IPS-18a (cell line): ENCODE measurements around the gene ABCA13.

Source experiments
- H3K27ac ChIP-seq: one replicate; pipeline ENCODE4 v1.5.1; 2013; ENCODE audit warnings: low read length
- H3K27me3 ChIP-seq: one replicate; pipeline ENCODE4 v1.6.1; 2013; ENCODE audit warnings: mild to moderate bottlenecking, low read length; ENCODE audit not compliant: control insufficient read depth, insufficient read depth
- H3K36me3 ChIP-seq: one replicate; pipeline ENCODE4 v1.6.1; 2013; ENCODE audit warnings: low read depth, low read length; ENCODE audit not compliant: control insufficient read depth
- H3K4me1 ChIP-seq: one replicate; pipeline ENCODE4 v1.6.1; 2013; ENCODE audit warnings: low read depth, low read length; ENCODE audit not compliant: control insufficient read depth
- H3K4me3 ChIP-seq: one replicate; pipeline ENCODE4 v1.5.1; 2013; ENCODE audit warnings: low read length
- H3K9ac ChIP-seq: one replicate; pipeline ENCODE4 v1.6.1; 2013; ENCODE audit warnings: mild to moderate bottlenecking, low read length, moderate library complexity
- H3K9me3 ChIP-seq: one replicate; pipeline ENCODE4 v1.6.1; 2013; ENCODE audit warnings: low read depth, low read length; ENCODE audit not compliant: control insufficient read depth

Gene ABCA13

GRCh38 chr7:48388911-48389310, 217.7 kb downstream of the ABCA13 start:
- no peaks in the 10 kb centered on the region for H3K4me1 ChIP-seq
- H3K27ac ChIP-seq = no peak overlapping the region
- H3K4me3 ChIP-seq = no peak overlapping the region
- no peaks in the 10 kb centered on the region for H3K36me3 ChIP-seq
- H3K27me3 ChIP-seq = no peaks in the 10 kb centered on the region
- no peaks in the 10 kb centered on the region for H3K9me3 ChIP-seq
- no peak overlapping the region for H3K9ac ChIP-seq

GRCh38 chr7:48389977-48390376, 218.7 kb downstream of the ABCA13 start:
- Histone ChIP-seq H3K9me3 (no peaks in the 10 kb centered on the region), H3K36me3 (no peaks in the 10 kb centered on the region), H3K4me3 (no peak overlapping the region), H3K27me3 (no peaks in the 10 kb centered on the region), H3K4me1 (no peaks in the 10 kb centered on the region), H3K9ac (no peak overlapping the region), H3K27ac (no peak overlapping the region)

GRCh38 chr7:48390388-48391327, 219.4 kb downstream of the ABCA13 start:
- H3K4me1 ChIP-seq = no peaks in the 10 kb centered on the region
- H3K27ac ChIP-seq = no peak overlapping the region
- no peaks in the 10 kb centered on the region for H3K36me3 ChIP-seq
- H3K9me3 ChIP-seq = no peaks in the 10 kb centered on the region
- no peak overlapping the region for H3K9ac ChIP-seq
- H3K4me3 ChIP-seq = no peak overlapping the region
- H3K27me3 ChIP-seq = no peaks in the 10 kb centered on the region

GRCh38 chr7:48398191-48398590, 226.9 kb downstream of the ABCA13 start:
- H3K9ac ChIP-seq = no peak overlapping the region
- no peaks in the 10 kb centered on the region for H3K4me1 ChIP-seq
- no peak overlapping the region for H3K4me3 ChIP-seq
- H3K36me3 ChIP-seq = no peaks in the 10 kb centered on the region
- no peak overlapping the region for H3K27ac ChIP-seq
- no peaks in the 10 kb centered on the region for H3K9me3 ChIP-seq
- no peaks in the 10 kb centered on the region for H3K27me3 ChIP-seq

- Histone ChIP-seq H3K36me3 (no peaks in the 10 kb centered on the region), H3K9me3 (no peaks in the 10 kb centered on the region), H3K27ac (no peak overlapping the region), H3K4me3 (no peak overlapping the region), H3K9ac (no peak overlapping the region), H3K27me3 (no peaks in the 10 kb centered on the region), H3K4me1 (no peaks in the 10 kb centered on the region)
These were observed 231.5 kb downstream of the ABCA13 start for GRCh38 chr7:48402721-48403120.

- Histone ChIP-seq H3K27ac (no peak overlapping the region), H3K9me3 (no peaks in the 10 kb centered on the region), H3K4me3 (no peak overlapping the region), H3K4me1 (no peaks in the 10 kb centered on the region), H3K36me3 (no peaks in the 10 kb centered on the region), H3K27me3 (no peaks in the 10 kb centered on the region), H3K9ac (no peak overlapping the region)
These were observed 237.5 kb downstream of the ABCA13 start for GRCh38 chr7:48408731-48409130.

GRCh38 chr7:48411619-48412018, 240.4 kb downstream of the ABCA13 start:
- Histone ChIP-seq H3K9ac (no peak overlapping the region), H3K36me3 (no peaks in the 10 kb centered on the region), H3K4me3 (no peak overlapping the region), H3K27me3 (no peaks in the 10 kb centered on the region), H3K9me3 (no peaks in the 10 kb centered on the region), H3K4me1 (no peaks in the 10 kb centered on the region), H3K27ac (no peak overlapping the region)

GRCh38 chr7:48414011-48414732, 242.9 kb downstream of the ABCA13 start:
- H3K9ac ChIP-seq = no peak overlapping the region
- H3K27ac ChIP-seq = no peak overlapping the region
- H3K4me3 ChIP-seq = no peak overlapping the region
- H3K36me3 ChIP-seq = no peaks in the 10 kb centered on the region
- no peaks in the 10 kb centered on the region for H3K27me3 ChIP-seq
- H3K4me1 ChIP-seq = no peaks in the 10 kb centered on the region
- H3K9me3 ChIP-seq = no peaks in the 10 kb centered on the region

GRCh38 chr7:48416327-48416908, 245.2 kb downstream of the ABCA13 start:
- Histone ChIP-seq H3K9me3 (no peaks in the 10 kb centered on the region), H3K4me1 (no peaks in the 10 kb centered on the region), H3K27ac (no peak overlapping the region), H3K4me3 (no peak overlapping the region), H3K27me3 (no peaks in the 10 kb centered on the region), H3K36me3 (no peaks in the 10 kb centered on the region), H3K9ac (no peak overlapping the region)

GRCh38 chr7:48419401-48419800, 248.1 kb downstream of the ABCA13 start:
- H3K27ac ChIP-seq = no peak overlapping the region
- H3K4me3 ChIP-seq = no peak overlapping the region
- no peaks in the 10 kb centered on the region for H3K36me3 ChIP-seq
- H3K27me3 ChIP-seq = no peaks in the 10 kb centered on the region
- no peaks in the 10 kb centered on the region for H3K9me3 ChIP-seq
- H3K9ac ChIP-seq = no peak overlapping the region
- H3K4me1 ChIP-seq = no peaks in the 10 kb centered on the region

- H3K27ac ChIP-seq = no peak overlapping the region
- H3K9me3 ChIP-seq = no peaks in the 10 kb centered on the region
- H3K27me3 ChIP-seq = no peaks in the 10 kb centered on the region
- no peaks in the 10 kb centered on the region for H3K36me3 ChIP-seq
- no peak overlapping the region for H3K4me3 ChIP-seq
- H3K9ac ChIP-seq = no peak overlapping the region
- no peaks in the 10 kb centered on the region for H3K4me1 ChIP-seq
These were observed 248.9 kb downstream of the ABCA13 start for GRCh38 chr7:48420206-48420605.
